ENCODE measurements around the gene CSNK1E.

Gene CSNK1E

GRCh38 chr22:38304526-38304925 is 12.7 kb downstream of the CSNK1E start:
- DNase-seq = no peak

- no peak for DNase-seq
Observed at GRCh38 chr22:38303974-38304373, 13.3 kb downstream of the CSNK1E start.

- no peak for DNase-seq
Observed at GRCh38 chr22:38302906-38303305, 14.3 kb downstream of the CSNK1E start.

- no peak for DNase-seq
Observed at GRCh38 chr22:38300946-38301345, 16.3 kb downstream of the CSNK1E start.

- DNase-seq = no peak
Observed at GRCh38 chr22:38300197-38300945, 16.9 kb downstream of the CSNK1E start.

GRCh38 chr22:38299770-38300102 is 17.5 kb downstream of the CSNK1E start:
- no peak for DNase-seq

GRCh38 chr22:38298312-38299005 is 18.8 kb downstream of the CSNK1E start:
- DNase-seq = peak; percentile 46

- no peak for DNase-seq
Observed at GRCh38 chr22:38296372-38296771, 20.9 kb downstream of the CSNK1E start.

- DNase-seq = no peak
Observed at GRCh38 chr22:38295863-38296262, 21.4 kb downstream of the CSNK1E start.

- no peak for DNase-seq
Observed at GRCh38 chr22:38295339-38295738, 21.9 kb downstream of the CSNK1E start.

- DNase-seq = no peak
Observed at GRCh38 chr22:38294193-38294592, 23.0 kb downstream of the CSNK1E start.

GRCh38 chr22:38292694-38293093 is 24.5 kb downstream of the CSNK1E start:
- no peak for DNase-seq

- DNase-seq = no peak
Observed at GRCh38 chr22:38291201-38291777, 25.9 kb downstream of the CSNK1E start.

- DNase-seq = no peak
Observed at GRCh38 chr22:38290347-38290746, 26.9 kb downstream of the CSNK1E start.

- no peak for DNase-seq
Observed at GRCh38 chr22:38289583-38290082, 27.6 kb downstream of the CSNK1E start.

GRCh38 chr22:38286915-38287669 is 30.1 kb downstream of the CSNK1E start:
- no peak for DNase-seq

- no peak for DNase-seq
Observed at GRCh38 chr22:38285018-38285417, 32.2 kb downstream of the CSNK1E start.

GRCh38 chr22:38284042-38284402 is 33.2 kb downstream of the CSNK1E start:
- DNase-seq = no peak

GRCh38 chr22:38282397-38282796 is 34.8 kb downstream of the CSNK1E start:
- no peak for DNase-seq

- no peak for DNase-seq
Observed at GRCh38 chr22:38276166-38276565, 41.1 kb downstream of the CSNK1E start.

GRCh38 chr22:38273135-38273826 is 44.0 kb downstream of the CSNK1E start:
- DNase-seq = no peak

- DNase-seq = peak; percentile 83
Observed at GRCh38 chr22:38272373-38273134, 44.7 kb downstream of the CSNK1E start, which contains the start of gene TMEM184B. Gene TMEM184B (minus strand): TSS chr22:38273010. CDS start chr22:38247961, 25,049 bp downstream.
